Stimulated activated naive B cell treated with anti-CD40 and anti-IgM and Interleukin-4, amounts not matched to agents 10 μg/mL and 1 μg/mL and 100 μg/mL, for 72 hours (primary cell): ENCODE measurements around the gene LRMDA.

Experiments
- ATAC-seq, 2 donors: fragments of 150-1000 bp; cut with Tn5 transposase; replicated peaks; 2 replicates each; pipeline ENCODE4 v1.10.0; 2021; ENCODE audit warnings: moderate library complexity in 1 of 2
- DNase-seq: peaks from one replicate; pipeline ENCODE4 v3.0.0; 2021
- H3K27ac Mint-ChIP-seq: one replicate; pipeline ENCODE4 v1.8.0; 2022; ENCODE audit warnings: mild to moderate bottlenecking, mixed read lengths
- H3K27me3 Mint-ChIP-seq, 2 donors: one replicate each; pipeline ENCODE4 v1.8.0; 2022; ENCODE audit warnings: mixed read lengths in 2 of 2
- H3K36me3 Mint-ChIP-seq, 2 donors: one replicate each; pipeline ENCODE4 v1.8.0; 2022; ENCODE audit warnings: mixed read lengths in 2 of 2, mild to moderate bottlenecking in 1 of 2
- H3K4me1 Mint-ChIP-seq, 2 donors: one replicate each; pipeline ENCODE4 v1.8.0; 2022; ENCODE audit warnings: mixed read lengths in 2 of 2, mild to moderate bottlenecking in 1 of 2
- H3K4me3 Mint-ChIP-seq, 2 donors: one replicate each; pipeline ENCODE4 v1.8.0; 2022; ENCODE audit warnings: mild to moderate bottlenecking in 2 of 2, mixed read lengths in 2 of 2, moderate library complexity in 1 of 2
- H3K9me3 Mint-ChIP-seq, 2 donors: one replicate each; pipeline ENCODE4 v1.8.0; 2022; ENCODE audit warnings: mixed read lengths in 2 of 2, mild to moderate bottlenecking in 1 of 2

Gene LRMDA

DNA sequence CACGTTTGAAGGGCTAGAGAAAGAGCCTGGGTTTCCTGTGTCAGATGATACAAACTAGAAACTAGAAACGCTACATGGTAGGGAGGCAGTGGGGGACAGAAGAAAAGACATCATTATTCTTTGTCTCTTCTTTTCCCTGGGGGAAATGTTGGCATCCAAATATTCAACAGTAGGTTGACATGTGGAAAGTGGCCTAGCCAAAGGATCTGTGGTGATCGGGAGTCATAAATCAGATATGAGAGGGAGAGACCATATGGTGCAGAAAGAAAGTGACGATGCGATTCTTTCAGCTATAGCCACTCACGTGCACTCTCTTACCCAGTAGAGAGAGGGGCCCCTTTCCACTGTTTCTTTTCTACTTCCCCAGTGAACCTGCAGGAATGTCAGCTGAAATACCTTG is 964.7 kb downstream of the LRMDA start:
- ATAC-seq (no peak), DNase-seq (no peak)
- no peaks in the 10 kb centered on the region for H3K36me3 Mint-ChIP-seq
- H3K27ac Mint-ChIP-seq: no peak overlapping the region
- H3K4me1 Mint-ChIP-seq: no peaks in the 10 kb centered on the region
- H3K4me3 Mint-ChIP-seq: no peak overlapping the region
- H3K27me3 Mint-ChIP-seq: no peaks in the 10 kb centered on the region
- peaks cover 0 to 2% of the 10 kb centered on the region in 2 donors for H3K9me3 Mint-ChIP-seq

DNA sequence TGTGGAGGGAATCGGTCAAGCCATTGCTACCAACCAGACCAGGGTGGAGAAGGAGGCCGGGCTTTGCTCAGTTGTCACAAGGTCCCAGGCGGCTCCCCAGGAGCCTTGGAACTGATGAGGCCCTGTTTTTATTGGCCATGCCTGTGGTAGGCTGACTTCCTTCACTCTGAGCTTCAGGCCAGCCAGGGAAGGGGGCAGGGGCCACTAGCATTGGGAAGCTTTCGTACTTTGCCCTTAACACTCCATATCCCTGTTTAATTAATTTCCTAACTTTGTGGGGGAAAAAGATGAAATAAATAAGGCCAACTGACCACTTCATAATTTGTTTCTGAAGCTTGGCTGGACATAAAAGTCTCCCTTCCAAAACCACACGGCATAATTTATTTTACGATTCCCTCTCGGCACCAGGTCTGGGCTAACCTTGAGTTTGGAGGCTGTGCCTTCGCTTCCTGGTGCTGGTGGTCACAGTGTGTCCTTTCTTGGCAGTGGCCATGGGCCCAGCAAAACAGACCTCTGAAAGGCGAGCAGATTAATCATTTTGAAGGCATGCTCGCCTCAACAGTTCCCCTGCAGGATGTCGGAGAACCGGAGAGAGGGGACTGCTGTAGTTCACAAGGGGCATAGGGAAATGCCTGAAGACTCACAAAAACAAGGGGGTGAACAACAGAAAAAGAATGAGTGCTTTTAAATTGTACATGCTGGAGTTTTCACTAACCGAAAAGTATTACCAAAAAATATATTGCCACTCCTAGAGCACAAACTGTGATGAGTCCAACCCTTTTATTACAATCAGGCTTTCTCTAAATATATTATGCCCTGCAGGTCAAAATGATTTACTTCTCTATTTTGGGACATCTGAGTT is 966.0 kb downstream of the LRMDA start:
- H3K27ac Mint-ChIP-seq: no peak overlapping the region
- ATAC-seq (no peak), DNase-seq (no peak)
- no peaks in the 10 kb centered on the region for H3K4me1 Mint-ChIP-seq
- no peaks in the 10 kb centered on the region for H3K36me3 Mint-ChIP-seq
- no peak overlapping the region for H3K4me3 Mint-ChIP-seq
- H3K9me3 Mint-ChIP-seq: peaks cover 0 to 2% of the 10 kb centered on the region in 2 donors
- no peaks in the 10 kb centered on the region for H3K27me3 Mint-ChIP-seq

DNA sequence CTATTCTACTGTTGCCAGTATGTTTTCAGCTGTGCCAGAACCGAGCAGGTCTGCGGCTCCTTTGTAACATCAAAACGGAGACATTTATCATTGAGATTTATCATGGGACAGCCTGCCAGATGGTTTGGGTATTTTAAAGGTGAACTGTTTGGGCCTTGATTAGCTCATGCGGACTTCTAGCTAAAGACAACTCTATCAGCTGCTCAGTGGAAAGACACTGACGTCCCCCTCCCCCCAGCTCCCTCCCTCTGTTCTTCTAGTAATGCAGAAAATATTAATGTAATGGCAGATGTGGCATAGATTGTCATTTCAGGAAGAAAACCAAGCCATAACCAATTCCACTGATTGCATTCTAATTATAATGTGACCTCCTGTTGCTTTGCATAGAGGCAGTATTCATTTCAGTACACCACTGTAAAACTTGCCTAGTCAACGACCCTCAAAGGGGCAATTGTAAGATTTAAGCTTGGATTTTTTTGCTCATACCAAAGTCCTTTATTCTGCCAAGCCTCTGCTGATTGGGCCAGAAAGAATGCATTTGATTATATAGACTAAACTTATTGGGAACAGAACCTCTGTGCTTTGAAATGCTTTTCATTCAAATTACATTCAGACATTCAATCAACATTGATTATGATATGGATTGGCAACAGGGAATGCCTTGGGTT is 966.8 kb downstream of the LRMDA start:
- H3K27ac Mint-ChIP-seq: no peak overlapping the region

DNA sequence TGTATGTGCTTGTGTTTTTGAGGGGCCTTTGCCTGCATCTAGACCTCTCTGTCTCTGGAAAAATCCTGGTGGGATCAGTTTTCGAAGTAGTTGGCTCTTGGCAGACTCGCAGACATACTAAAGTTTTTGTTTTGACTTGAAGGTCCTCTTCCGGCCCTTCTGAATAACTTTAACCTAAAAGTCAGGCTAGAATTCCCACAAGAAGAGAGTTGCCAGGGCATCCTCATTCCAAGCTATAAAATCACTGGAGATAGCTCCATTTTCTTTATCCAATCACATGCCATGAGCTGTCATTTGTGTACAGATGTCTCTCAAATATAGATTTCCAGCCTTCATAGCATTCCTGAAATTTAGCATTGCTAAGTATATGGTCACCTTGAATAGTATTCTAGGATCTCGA is 967.8 kb downstream of the LRMDA start:
- DNase-seq: no peak
- Mint-ChIP-seq H3K4me1 (peaks cover 0 to 2% of the 10 kb centered on the region in 2 donors), H3K36me3 (no peaks in the 10 kb centered on the region), H3K9me3 (peaks cover 0 to 2% of the 10 kb centered on the region in 2 donors), H3K4me3 (no peak overlapping the region), H3K27me3 (no peaks in the 10 kb centered on the region), H3K27ac (no peak overlapping the region)
- no peak for ATAC-seq

More for the DNA sequence above, 966.8 kb downstream of the LRMDA start:
- DNase-seq (no peak), ATAC-seq (no peak)
- peaks cover 0 to 2% of the 10 kb centered on the region in 2 donors for H3K9me3 Mint-ChIP-seq
- H3K4me1 Mint-ChIP-seq: no peaks in the 10 kb centered on the region
- H3K36me3 Mint-ChIP-seq: no peaks in the 10 kb centered on the region
- H3K4me3 Mint-ChIP-seq: no peak overlapping the region
- H3K27me3 Mint-ChIP-seq: no peaks in the 10 kb centered on the region

DNA sequence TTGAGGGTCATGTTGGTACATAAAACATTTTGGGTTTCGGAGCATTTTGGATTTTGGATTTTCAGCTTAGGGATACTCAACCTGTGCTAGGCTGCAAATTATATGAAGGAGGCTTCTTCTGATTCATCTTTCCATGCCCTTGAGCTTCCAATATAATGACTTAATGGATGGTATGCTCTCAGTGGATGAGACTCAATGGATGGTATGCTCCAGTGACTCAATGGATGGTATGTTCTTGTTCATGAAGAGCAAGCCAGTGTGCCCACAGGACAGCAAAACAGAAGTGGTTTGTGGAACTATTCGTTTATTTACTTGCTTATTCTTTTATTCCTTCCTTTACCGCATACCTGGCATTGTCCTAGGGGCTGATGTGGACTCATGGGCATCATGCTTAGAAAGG is 969.6 kb downstream of the LRMDA start:
- H3K4me3 Mint-ChIP-seq: no peak overlapping the region
- no peaks in the 10 kb centered on the region for H3K36me3 Mint-ChIP-seq
- H3K9me3 Mint-ChIP-seq: peaks cover 0 to 6% of the 10 kb centered on the region in 2 donors
- no peak for DNase-seq
- ATAC-seq: no peak
- H3K27me3 Mint-ChIP-seq: no peaks in the 10 kb centered on the region
- H3K4me1 Mint-ChIP-seq: peaks cover 0 to 2% of the 10 kb centered on the region in 2 donors
- no peak overlapping the region for H3K27ac Mint-ChIP-seq

DNA sequence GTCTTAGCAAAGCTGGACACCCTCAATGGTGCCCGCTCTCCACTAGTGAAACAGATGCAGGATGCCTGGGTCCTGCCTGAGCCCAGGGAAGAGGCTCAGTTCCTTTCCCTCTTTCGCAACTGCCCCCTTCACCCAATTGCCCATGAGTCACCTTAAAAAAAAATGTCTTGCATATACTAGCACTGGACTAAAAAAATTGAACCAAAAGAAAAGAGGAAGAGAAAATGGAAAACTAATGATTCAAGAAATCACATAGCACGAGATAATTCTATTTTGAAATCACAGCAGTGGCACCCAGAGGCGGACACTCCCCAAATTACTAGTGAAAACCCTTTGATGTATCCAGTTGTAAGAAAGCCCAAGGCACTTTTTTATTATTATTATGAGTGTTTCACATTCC is 972.5 kb downstream of the LRMDA start:
- ATAC-seq: no peak
- no peak for DNase-seq
- no peaks in the 10 kb centered on the region for H3K36me3 Mint-ChIP-seq
- H3K27me3 Mint-ChIP-seq: no peaks in the 10 kb centered on the region
- H3K4me3 Mint-ChIP-seq: no peak overlapping the region
- H3K9me3 Mint-ChIP-seq: peaks cover 0 to 4% of the 10 kb centered on the region in 2 donors
- no peak overlapping the region for H3K27ac Mint-ChIP-seq
- peaks cover 0 to 2% of the 10 kb centered on the region in 2 donors for H3K4me1 Mint-ChIP-seq

DNA sequence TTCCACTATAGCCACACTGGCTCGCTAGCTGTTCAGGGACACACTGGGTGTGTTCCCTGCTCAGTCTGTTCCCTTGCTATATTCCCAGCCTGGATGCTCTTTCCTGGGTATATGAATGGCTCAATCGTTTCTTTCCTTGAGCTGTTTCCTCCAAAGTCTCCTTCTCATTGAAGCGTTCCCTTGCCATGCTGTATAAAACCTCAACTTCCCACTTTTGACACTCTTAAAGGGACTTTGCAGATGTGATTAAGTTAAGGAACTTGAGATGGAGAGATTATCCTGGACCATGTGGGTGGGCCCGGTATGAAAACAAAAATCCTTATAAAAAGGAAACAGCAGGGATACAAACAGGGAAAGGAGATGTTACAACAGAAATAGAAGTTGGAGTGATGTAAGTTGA is 973.1 kb downstream of the LRMDA start:
- no peaks in the 10 kb centered on the region for H3K36me3 Mint-ChIP-seq
- no peak for DNase-seq
- ATAC-seq: no peak
- H3K27me3 Mint-ChIP-seq: no peaks in the 10 kb centered on the region
- peaks cover 0 to 4% of the 10 kb centered on the region in 2 donors for H3K9me3 Mint-ChIP-seq
- H3K4me1 Mint-ChIP-seq: peaks cover 0 to 2% of the 10 kb centered on the region in 2 donors
- H3K4me3 Mint-ChIP-seq: no peak overlapping the region
- H3K27ac Mint-ChIP-seq: no peak overlapping the region

DNA sequence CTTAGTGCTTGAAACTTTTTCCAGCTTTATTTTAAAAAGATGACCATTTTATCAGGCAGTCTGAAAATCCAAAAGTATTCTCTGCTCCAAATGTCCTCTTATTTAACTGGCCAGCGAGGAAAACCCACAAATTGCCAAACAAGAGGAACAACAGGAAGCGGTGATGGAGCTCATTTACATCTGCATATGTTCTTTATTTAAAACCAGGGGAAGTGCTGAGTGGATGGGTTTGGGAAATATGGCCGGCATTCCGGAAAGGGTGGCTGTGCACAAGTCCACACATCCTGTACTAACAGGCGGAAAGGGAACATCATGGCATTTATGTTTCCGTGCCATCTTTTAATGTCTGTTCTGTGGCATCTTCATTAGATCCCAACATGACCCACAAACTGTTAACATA is 974.5 kb downstream of the LRMDA start:
- H3K4me3 Mint-ChIP-seq: no peak overlapping the region
- ATAC-seq: no peak
- H3K27ac Mint-ChIP-seq: no peak overlapping the region
- H3K9me3 Mint-ChIP-seq: peaks cover 0 to 8% of the 10 kb centered on the region in 2 donors
- H3K36me3 Mint-ChIP-seq: no peaks in the 10 kb centered on the region
- DNase-seq: no peak
- H3K27me3 Mint-ChIP-seq: no peaks in the 10 kb centered on the region
- H3K4me1 Mint-ChIP-seq: peaks cover 0 to 2% of the 10 kb centered on the region in 2 donors

DNA sequence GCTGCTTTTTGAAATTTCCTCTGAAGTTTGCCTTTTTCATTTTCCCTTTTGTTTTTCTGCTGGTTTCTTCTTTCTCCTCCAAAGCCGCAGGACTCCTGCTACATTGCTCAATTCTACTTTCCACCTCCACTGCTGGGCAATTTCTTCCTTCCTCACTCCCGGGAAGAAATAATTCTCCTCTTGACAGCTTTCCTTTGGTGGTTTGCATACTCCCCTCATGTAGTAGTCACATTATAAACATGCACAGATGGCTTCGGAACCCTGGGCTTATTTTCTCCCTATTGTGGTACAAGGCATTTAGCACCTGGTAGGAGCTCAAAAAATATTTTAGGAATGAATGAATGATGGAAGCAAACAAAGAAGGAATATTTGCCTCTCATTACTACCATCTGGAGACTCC is 977.2 kb downstream of the LRMDA start:
- Mint-ChIP-seq H3K9me3 (peaks cover 6 to 12% of the 10 kb centered on the region in 2 donors), H3K27ac (no peak overlapping the region)

DNA sequence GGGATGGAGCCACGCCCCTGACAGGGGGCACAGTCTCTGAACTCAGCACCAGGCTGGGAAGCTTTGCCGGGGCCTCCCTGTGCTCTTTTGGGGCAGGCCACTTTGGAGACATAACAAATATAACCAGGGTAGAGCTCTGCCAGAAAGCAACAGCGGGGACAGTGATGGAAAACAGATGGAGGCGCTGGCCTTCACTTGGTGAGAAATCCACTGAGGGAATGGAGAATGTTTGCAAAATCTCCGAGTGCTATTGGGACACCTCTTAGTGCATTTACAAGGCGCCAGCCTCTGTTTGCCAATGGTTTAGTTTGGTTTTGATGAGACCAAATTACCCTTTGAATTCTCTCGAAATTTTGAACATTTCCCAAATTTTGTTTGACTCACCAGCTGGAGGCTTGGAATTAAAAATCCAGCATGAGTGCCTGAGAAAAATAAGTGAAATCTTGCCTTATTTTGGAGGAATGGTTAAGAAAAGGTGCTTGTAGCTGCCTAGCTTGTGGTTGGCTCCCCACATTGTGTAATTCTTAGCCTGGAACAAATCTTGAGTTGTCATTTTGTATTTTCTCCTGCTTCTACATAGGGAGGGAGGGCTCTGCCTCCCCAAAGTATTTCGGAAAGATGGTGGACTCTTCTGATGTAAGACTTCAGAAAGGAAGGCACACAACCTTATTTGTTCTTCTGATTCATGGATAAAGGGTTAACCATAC is 980.5 kb downstream of the LRMDA start:
- H3K27me3 Mint-ChIP-seq: no peaks in the 10 kb centered on the region
- H3K4me3 Mint-ChIP-seq: no peak overlapping the region
- H3K27ac Mint-ChIP-seq: no peak overlapping the region
- DNase-seq: no peak
- no peaks in the 10 kb centered on the region for H3K4me1 Mint-ChIP-seq
- ATAC-seq: no peak
- no peaks in the 10 kb centered on the region for H3K36me3 Mint-ChIP-seq
- peaks cover 6 to 10% of the 10 kb centered on the region in 2 donors for H3K9me3 Mint-ChIP-seq

More for the DNA sequence above, 977.2 kb downstream of the LRMDA start:
- Mint-ChIP-seq H3K36me3 (no peaks in the 10 kb centered on the region), H3K4me3 (no peak overlapping the region), H3K27me3 (no peaks in the 10 kb centered on the region), H3K4me1 (peaks cover 0 to 2% of the 10 kb centered on the region in 2 donors)
- ATAC-seq: no peak
- DNase-seq: no peak

DNA sequence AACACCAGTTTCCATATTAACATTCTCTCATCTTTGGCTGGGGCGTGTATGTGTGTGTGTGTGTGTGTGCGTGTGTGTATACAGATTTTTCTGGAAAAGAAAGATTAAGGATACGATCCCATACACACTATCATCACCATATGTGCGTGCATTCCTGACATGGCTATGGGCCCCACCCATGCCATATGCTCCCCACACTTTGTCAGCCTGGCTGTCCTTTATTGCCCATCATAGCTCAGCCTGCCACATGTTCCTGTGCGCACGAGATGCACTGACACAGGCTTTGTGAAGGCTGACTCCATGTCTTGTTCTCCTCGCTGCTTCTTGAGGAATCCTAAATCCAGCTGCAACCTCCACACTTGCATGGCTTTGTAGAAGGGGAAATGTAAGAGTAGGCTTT is 984.1 kb downstream of the LRMDA start:
- ATAC-seq (no peak), DNase-seq (no peak)
- Mint-ChIP-seq H3K36me3 (no peaks in the 10 kb centered on the region), H3K4me3 (no peak overlapping the region), H3K4me1 (no peaks in the 10 kb centered on the region), H3K27me3 (no peaks in the 10 kb centered on the region), H3K9me3 (peaks cover 6 to 9% of the 10 kb centered on the region in 2 donors), H3K27ac (no peak overlapping the region)

DNA sequence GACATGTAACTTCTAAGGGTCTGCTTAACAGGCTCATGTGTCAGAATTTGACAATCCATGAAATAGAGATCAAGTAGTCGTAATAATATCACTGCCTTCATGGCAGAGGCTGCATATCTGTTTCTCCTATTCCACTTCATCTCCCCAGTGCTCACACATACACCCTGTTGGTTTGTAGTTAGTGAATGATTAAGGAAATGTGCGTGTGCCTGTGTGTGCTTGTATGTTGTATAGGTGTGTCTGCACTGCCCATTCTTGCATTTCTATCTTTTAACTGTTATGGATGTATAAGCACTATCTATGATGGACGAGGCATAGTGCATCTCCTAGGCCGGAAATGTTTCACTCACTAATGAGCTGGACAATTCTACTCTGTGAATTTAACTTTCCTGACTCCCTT is 985.2 kb downstream of the LRMDA start:
- DNase-seq: no peak
- no peaks in the 10 kb centered on the region for H3K4me1 Mint-ChIP-seq
- H3K4me3 Mint-ChIP-seq: no peak overlapping the region
- H3K27me3 Mint-ChIP-seq: no peaks in the 10 kb centered on the region
- H3K27ac Mint-ChIP-seq: no peak overlapping the region
- H3K36me3 Mint-ChIP-seq: no peaks in the 10 kb centered on the region
- peaks cover 6 to 9% of the 10 kb centered on the region in 2 donors for H3K9me3 Mint-ChIP-seq
- no peak for ATAC-seq

DNA sequence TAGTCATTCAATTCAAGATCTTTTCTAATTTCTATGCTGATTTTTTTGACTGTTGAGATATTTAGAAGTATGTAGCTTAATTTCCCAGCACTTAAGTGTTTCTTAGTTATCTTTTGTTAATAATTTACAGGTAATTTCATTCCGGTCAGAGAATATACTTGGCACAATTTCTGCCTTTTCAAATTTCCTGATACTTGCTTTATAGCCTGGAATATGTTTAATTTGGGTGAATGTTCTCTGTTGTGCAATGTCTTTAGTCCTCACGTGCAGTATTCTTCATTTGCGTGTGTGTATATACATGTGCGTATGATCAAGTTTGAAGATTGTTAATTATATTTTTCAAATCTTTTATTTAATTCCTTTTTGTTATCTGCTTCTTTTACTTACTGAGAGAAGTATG is 989.3 kb downstream of the LRMDA start:
- Mint-ChIP-seq H3K4me3 (no peak overlapping the region), H3K4me1 (no peaks in the 10 kb centered on the region), H3K27me3 (no peaks in the 10 kb centered on the region), H3K27ac (no peak overlapping the region), H3K36me3 (no peaks in the 10 kb centered on the region), H3K9me3 (peaks cover 0 to 2% of the 10 kb centered on the region in 2 donors)
- no peak for DNase-seq
- ATAC-seq: no peak

DNA sequence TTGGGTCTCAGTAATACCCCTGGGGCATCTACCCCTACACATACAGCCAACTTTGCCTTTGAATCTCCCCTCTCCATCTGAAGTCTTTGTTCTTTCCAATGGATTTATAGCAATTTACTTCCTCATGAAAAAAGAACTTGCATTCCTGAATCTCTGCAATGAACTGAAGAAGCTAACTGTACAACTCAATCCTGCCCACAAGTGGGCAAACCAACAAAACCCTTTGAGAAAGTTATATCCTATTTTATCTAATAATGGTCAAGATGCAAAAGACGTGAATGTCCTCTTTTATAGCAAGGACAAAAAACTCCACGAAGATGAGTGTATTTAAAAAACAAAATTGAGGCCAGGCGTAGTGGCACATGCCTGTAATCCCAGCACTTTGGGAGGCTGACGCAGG is 991.3 kb downstream of the LRMDA start:
- DNase-seq: no peak
- peaks cover 0 to 2% of the 10 kb centered on the region in 2 donors for H3K9me3 Mint-ChIP-seq
- no peaks in the 10 kb centered on the region for H3K27me3 Mint-ChIP-seq
- no peak overlapping the region for H3K4me3 Mint-ChIP-seq
- H3K27ac Mint-ChIP-seq: no peak overlapping the region
- ATAC-seq: no peak
- H3K36me3 Mint-ChIP-seq: no peaks in the 10 kb centered on the region
- H3K4me1 Mint-ChIP-seq: no peaks in the 10 kb centered on the region
